HepG2 (cell line): ENCODE results near the gene CCNDBP1. TPM values are rescaled to one million over a fixed set of nuclear protein-coding genes. Genes with fewer than 3 reads are reported as not detected.

Experiments
- ATAC-seq: fragments of 200-7000 bp; cut with Tn5 transposase; 3 replicates; pipeline ENCODE4 v1.9.1; 2020; ENCODE audit warnings: mild to moderate bottlenecking, moderate library complexity
- BruUV-seq: library from RNA; stranded (reverse); fragments of 400-500 nt; replicated peaks from 2 replicates; lab custom pipeline; 2021; lab: Mats Ljungman, UMichigan
- CTCF ChIA-PET: fragments of 300-600 bp; formaldehyde crosslinking; extraction: SDS; loops from one replicate; lab custom pipeline; 2021; ENCODE audit warnings: low total read pairs, inconsistent platforms, low intra/inter-chr PET ratio; lab: Yijun Ruan, JAX
- POLR2A ChIA-PET: fragments of 350-600 bp; sonication (Branson Sonifier 250); formaldehyde crosslinking; loops from one replicate; lab custom pipeline; 2020; ENCODE audit warnings: antibody characterized with exemption, inconsistent platforms; lab: Yijun Ruan, JAX
- DNase-seq: peaks from one replicate; pipeline ENCODE4 v3.0.0-alpha.2; 2015; ENCODE audit warnings: low spot score
- FAIRE-seq: peaks from 3 replicates; lab custom pipeline; 2011; peaks lifted over from hg19 to GRCh38; lab: Jason Lieb, UNC
- H2AFZ ChIP-seq: one replicate; pipeline ENCODE4 v1.6.1; 2011; ENCODE audit warnings: low read length, inconsistent platforms
- H3K27ac ChIP-seq: fragments of 300-600 bp; 3 replicates; pipeline ENCODE4 v1.8.0; 2011; ENCODE audit warnings: mixed run types, mild to moderate bottlenecking, mixed read lengths, low read length, inconsistent platforms; ENCODE audit not compliant: insufficient read depth; ENCODE audit errors: extremely low read length
- H3K27me3 ChIP-seq, 2 experiments: fragments of 200-600 bp in 1 of 2; 2 replicates in 1 of 2; 3 replicates in 1 of 2; pipeline versions ENCODE4 v1.6.0 to v1.8.0; 2011; ENCODE audit warnings: low read length in 2 of 2, mild to moderate bottlenecking in 2 of 2, moderate library complexity in 2 of 2, inconsistent platforms in 1 of 2; ENCODE audit not compliant: insufficient read depth in 2 of 2, control insufficient read depth in 1 of 2
- H3K36me3 ChIP-seq, 2 experiments: fragments of 200-600 bp in 1 of 2; replicated peaks in 1 of 2; 2 replicates in 1 of 2; 3 replicates in 1 of 2; pipeline versions ENCODE4 v1.5.1 to v1.8.0; 2011; ENCODE audit warnings: low read length in 2 of 2, inconsistent platforms in 1 of 2; ENCODE audit not compliant: insufficient read depth in 2 of 2, control insufficient read depth in 1 of 2
- H3K4me1 ChIP-seq: 2 replicates; pipeline ENCODE4 v1.5.1; 2012; ENCODE audit warnings: low read length, inconsistent platforms; ENCODE audit not compliant: insufficient read depth
- H3K4me2 ChIP-seq: 2 replicates; pipeline ENCODE4 v1.6.0; 2011; ENCODE audit warnings: low read depth, low read length, inconsistent platforms
- H3K4me3 ChIP-seq, 3 experiments: fragments of 200-600 bp in 1 of 3; sonication (generic), shearing (Covaris generic) in 1 of 3; replicated peaks in 1 of 3; 2 replicates each; pipeline ENCODE4 v1.5.1; 2011 to 2016; ENCODE audit warnings: low read length in 3 of 3, inconsistent platforms in 2 of 3, low read depth in 2 of 3, mild to moderate bottlenecking in 2 of 3, control low read depth in 1 of 3, mixed read lengths in 1 of 3; ENCODE audit not compliant: insufficient read depth in 1 of 3
- H3K79me2 ChIP-seq: one replicate; pipeline ENCODE4 v1.6.1; 2011; ENCODE audit warnings: low read length, inconsistent platforms; ENCODE audit not compliant: insufficient read depth
- H3K9ac ChIP-seq: 2 replicates; pipeline ENCODE4 v1.6.0; 2011; ENCODE audit warnings: mild to moderate bottlenecking, low read depth, low read length, inconsistent platforms; ENCODE audit not compliant: insufficient read depth
- H3K9me3 ChIP-seq: 2 replicates; pipeline ENCODE4 v1.5.1; 2012; ENCODE audit warnings: mild to moderate bottlenecking, low read length
- H4K20me1 ChIP-seq: 2 replicates; pipeline ENCODE4 v1.6.0; 2011; ENCODE audit warnings: inconsistent platforms, mild to moderate bottlenecking, low read length, moderate library complexity; ENCODE audit not compliant: insufficient read depth
- ARID4A ChIP-seq: sonication (generic); formaldehyde crosslinking; IDR thresholded peaks from 2 replicates; pipeline ENCODE4 v1.5.0; 2020; ENCODE audit warnings: mild to moderate bottlenecking, missing genetic modification reagents, borderline replicate concordance
- HINFP ChIP-seq: sonication (generic); formaldehyde crosslinking; IDR thresholded peaks from 2 replicates; pipeline ENCODE4 v1.4.0; 2020; ENCODE audit warnings: low read depth, mild to moderate bottlenecking, missing genetic modification reagents
- MXI1 ChIP-seq: IDR thresholded peaks from 3 replicates; pipeline ENCODE4 v1.6.1; 2012; ENCODE audit warnings: low read depth, low read length, inconsistent platforms, borderline replicate concordance
- ZNF160 ChIP-seq: sonication (generic); formaldehyde crosslinking; IDR thresholded peaks from 2 replicates; pipeline ENCODE4 v1.8.0; 2022; ENCODE audit warnings: mild to moderate bottlenecking, inconsistent platforms, missing genetic modification reagents
- ZNF256 ChIP-seq: sonication (generic); formaldehyde crosslinking; conservative IDR thresholded peaks from 2 replicates; pipeline ENCODE4 v1.4.0; 2020; ENCODE audit warnings: missing genetic modification reagents
- ZNF317 ChIP-seq: sonication (generic); formaldehyde crosslinking; IDR thresholded peaks from 2 replicates; pipeline ENCODE4 v1.5.0; 2020; ENCODE audit warnings: mild to moderate bottlenecking, missing genetic modification reagents
- ZNF343 ChIP-seq: sonication (generic); formaldehyde crosslinking; IDR thresholded peaks from 2 replicates; pipeline ENCODE4 v1.4.0; 2020; ENCODE audit warnings: mild to moderate bottlenecking, missing genetic modification reagents
- ZNF446 ChIP-seq: sonication (generic); formaldehyde crosslinking; IDR thresholded peaks from 2 replicates; pipeline ENCODE4 v1.5.0; 2020; ENCODE audit warnings: mild to moderate bottlenecking, missing genetic modification reagents
- ZNF83 ChIP-seq: sonication (generic); formaldehyde crosslinking; IDR thresholded peaks from 2 replicates; pipeline ENCODE4 v1.4.0; 2020; ENCODE audit warnings: missing genetic modification reagents, mild to moderate bottlenecking, borderline replicate concordance
- ZZZ3 ChIP-seq: sonication (generic); formaldehyde crosslinking; IDR thresholded peaks from 2 replicates; pipeline ENCODE4 v1.4.0; 2020; ENCODE audit warnings: missing genetic modification reagents, mild to moderate bottlenecking, borderline replicate concordance
- WGBS: methylation state at CpG from one replicate; pipeline ENCODE4 v1.1.6; 2017; ENCODE audit warnings: low lambda C conversion rate; 5-methylcytosine and 5-hydroxymethylcytosine counted together
- in situ Hi-C: cut with HindIII; loops from 2 replicates; pipeline ENCODE4 v1.10.0; 2017; ENCODE audit warnings: low pct_unique_long_range_greater_than_20kb; ENCODE audit not compliant: extremely low pct_ligation_motif_present
- intact Hi-C: fragments of 100-400 bp; cut with micrococcal nuclease; formaldehyde crosslinking; loops from one replicate; pipeline ENCODE4 v1.10.0; 2022; ENCODE audit not compliant: unreplicated experiment
- polyA plus RNA-seq, 8 experiments: library from polyadenylated mRNA; depleted of rRNA in 3 of 8; stranded (reverse) in 7 of 8; unstranded in 1 of 8; fragments of >200 nt; fragmentation: Illumina TruSeq in 4 of 8; extraction: Trizol in 4 of 8; gene quantifications; 2 replicates each; pipeline versions ENCODE4 v1.2.1 to v1.2.3, GENCODE V29; 2011 to 2016; ENCODE audit warnings: low read depth in 4 of 8, missing spikeins in 1 of 8, mixed read lengths in 1 of 8; ENCODE audit not compliant: insufficient read depth in 1 of 8
- total RNA-seq, 5 experiments: library from RNA; depleted of rRNA; stranded (reverse); fragments of >200 nt; fragmentation: Illumina TruSeq; extraction: Trizol; gene quantifications; 2 replicates each; pipeline ENCODE4 v1.2.3, GENCODE V29; 2016; ENCODE audit warnings: low read depth in 1 of 5
- TF ChIP-seq, protein P1 (sequence below): sonication (generic); formaldehyde crosslinking; IDR thresholded peaks from 2 replicates; pipeline ENCODE4 v1.8.1; 2022; ENCODE audit warnings: low read depth, mild to moderate bottlenecking, missing genetic modification reagents

CCNDBP1 gene
- total and polyA plus RNA-seq, 2 of the 13 experiments (the other 11 are each of a cell fraction or from before 2014, with no cell fraction given) = 24.8 to 42.3 TPM

- no peaks in the 10 kb centered on the region for H4K20me1 ChIP-seq
- CTCF ChIA-PET = no interaction called here
- no peak for ATAC-seq
- H3K9me3 ChIP-seq = no peaks in the 10 kb centered on the region
- FAIRE-seq = no peak
- in situ Hi-C loops = no loop called here
- H3K4me2 ChIP-seq = no peak overlapping the region
- TF ChIP-seq, protein P1, sequence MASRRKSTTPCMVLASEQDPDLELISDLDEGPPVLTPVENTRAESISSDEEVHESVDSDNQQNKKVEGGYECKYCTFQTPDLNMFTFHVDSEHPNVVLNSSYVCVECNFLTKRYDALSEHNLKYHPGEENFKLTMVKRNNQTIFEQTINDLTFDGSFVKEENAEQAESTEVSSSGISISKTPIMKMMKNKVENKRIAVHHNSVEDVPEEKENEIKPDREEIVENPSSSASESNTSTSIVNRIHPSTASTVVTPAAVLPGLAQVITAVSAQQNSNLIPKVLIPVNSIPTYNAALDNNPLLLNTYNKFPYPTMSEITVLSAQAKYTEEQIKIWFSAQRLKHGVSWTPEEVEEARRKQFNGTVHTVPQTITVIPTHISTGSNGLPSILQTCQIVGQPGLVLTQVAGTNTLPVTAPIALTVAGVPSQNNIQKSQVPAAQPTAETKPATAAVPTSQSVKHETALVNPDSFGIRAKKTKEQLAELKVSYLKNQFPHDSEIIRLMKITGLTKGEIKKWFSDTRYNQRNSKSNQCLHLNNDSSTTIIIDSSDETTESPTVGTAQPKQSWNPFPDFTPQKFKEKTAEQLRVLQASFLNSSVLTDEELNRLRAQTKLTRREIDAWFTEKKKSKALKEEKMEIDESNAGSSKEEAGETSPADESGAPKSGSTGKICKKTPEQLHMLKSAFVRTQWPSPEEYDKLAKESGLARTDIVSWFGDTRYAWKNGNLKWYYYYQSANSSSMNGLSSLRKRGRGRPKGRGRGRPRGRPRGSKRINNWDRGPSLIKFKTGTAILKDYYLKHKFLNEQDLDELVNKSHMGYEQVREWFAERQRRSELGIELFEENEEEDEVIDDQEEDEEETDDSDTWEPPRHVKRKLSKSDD (CRISPR knock-in tag) = no peak
- TF ChIP-seq ZNF256 (no peak), MXI1 (no peak), ZZZ3 (CRISPR knock-in tag) (no peak), ARID4A (no peak), ZNF343 (CRISPR knock-in tag) (no peak), ZNF83 (CRISPR knock-in tag) (no peak), ZNF160 (no peak), ZNF317 (CRISPR knock-in tag) (no peak), ZNF446 (CRISPR knock-in tag) (no peak), HINFP (CRISPR knock-in tag) (no peak)
- H3K9ac ChIP-seq = no peak overlapping the region
- WGBS = 80% methylated on average over 1 of the region's 3 CpGs
- peaks cover 0 to 12% of the 10 kb centered on the region in 2 experiments; a peak in 1 of 5 replicates for H3K27me3 ChIP-seq
- POLR2A ChIA-PET = no interaction called here
- no peak overlapping the region for H2AFZ ChIP-seq
- peaks cover 1 to 7% of the 10 kb centered on the region in 2 experiments; a peak in 2 of 5 replicates for H3K36me3 ChIP-seq
- no peaks in the 10 kb centered on the region for H3K79me2 ChIP-seq
- DNase-seq = no peak
- H3K4me1 ChIP-seq = peaks cover 3% of the 10 kb centered on the region
- no peak overlapping the region for H3K27ac ChIP-seq
- no peak overlapping the region for H3K4me3 ChIP-seq
- BruUV-seq = no TSS peak
- intact Hi-C loops = no loop called here
Observed at GRCh38 chr15:43198992-43199391, 13.8 kb downstream of the CCNDBP1 start.
